ENCODE results near the gene ELL. TPM values are rescaled to one million over a fixed set of nuclear protein-coding genes. Genes with fewer than 3 reads are reported as not detected.

Gene ELL
- total RNA-seq, 1 experiment from 2014 or later = 17.3 TPM

DNA sequence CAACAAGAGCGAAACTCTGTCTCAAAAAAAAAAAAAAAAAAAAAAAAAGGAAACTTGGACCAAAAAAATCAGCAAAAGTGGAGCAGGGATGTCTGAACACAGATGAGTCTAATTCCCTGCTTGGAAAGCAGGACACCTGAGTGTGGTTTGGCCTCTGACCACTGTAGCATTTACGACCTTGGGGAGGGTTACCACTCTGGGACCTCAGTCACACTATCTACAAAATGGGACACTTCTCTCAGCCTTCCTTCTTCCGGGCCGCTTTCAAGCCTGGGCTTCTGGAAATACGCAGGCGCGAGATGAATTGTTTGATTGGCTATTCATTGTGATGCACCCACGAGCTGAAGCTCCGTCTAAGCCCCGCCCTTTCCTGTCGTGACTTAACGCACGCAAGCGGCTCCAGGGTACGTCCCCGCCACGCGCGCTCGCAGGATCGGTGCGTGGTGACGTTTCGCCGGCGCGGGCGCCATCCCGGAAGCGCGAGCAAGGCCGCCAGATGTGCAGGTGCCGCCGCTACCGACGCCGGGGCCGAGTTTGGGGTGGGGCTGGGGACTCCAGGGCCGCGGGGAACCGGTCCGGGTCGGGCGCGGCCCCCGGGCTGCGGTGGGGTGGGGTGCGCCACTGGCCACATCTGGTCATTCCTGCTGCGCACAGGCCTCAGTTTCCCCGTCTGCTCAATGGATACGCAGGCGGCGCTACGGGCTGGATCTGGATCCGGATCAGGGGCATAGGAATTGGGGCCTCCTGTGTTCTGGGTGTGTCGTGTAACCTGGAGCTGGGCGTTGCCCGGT, 35.7 kb upstream of the ELL start, which contains the start of gene KXD1 (continued):
- TF ChIP-seq, protein P1, sequence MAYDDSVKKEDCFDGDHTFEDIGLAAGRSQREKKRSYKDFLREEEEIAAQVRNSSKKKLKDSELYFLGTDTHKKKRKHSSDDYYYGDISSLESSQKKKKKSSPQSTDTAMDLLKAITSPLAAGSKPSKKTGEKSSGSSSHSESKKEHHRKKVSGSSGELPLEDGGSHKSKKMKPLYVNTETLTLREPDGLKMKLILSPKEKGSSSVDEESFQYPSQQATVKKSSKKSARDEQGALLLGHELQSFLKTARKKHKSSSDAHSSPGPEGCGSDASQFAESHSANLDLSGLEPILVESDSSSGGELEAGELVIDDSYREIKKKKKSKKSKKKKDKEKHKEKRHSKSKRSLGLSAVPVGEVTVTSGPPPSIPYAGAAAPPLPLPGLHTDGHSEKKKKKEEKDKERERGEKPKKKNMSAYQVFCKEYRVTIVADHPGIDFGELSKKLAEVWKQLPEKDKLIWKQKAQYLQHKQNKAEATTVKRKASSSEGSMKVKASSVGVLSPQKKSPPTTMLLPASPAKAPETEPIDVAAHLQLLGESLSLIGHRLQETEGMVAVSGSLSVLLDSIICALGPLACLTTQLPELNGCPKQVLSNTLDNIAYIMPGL (CRISPR knock-in tag; IDR thresholded peaks at IDR 0.05) = 0 out of 2 replicates have a peak, but pooled peaks have one; percentile 40
- TF ChIP-seq ZNF416 (CRISPR knock-in tag; IDR thresholded peaks at IDR 0.05) = no peak
- peak; percentile 80; the same call in 1 of the 2 replicates for TF ChIP-seq SP1 (CRISPR knock-in tag; conservative IDR thresholded peaks at IDR 0.05)
- peak; percentile 83; the same call in 1 of the 2 replicates for TF ChIP-seq ETV6 (CRISPR knock-in tag; IDR thresholded peaks at IDR 0.05)
- TF ChIP-seq, protein P2, sequence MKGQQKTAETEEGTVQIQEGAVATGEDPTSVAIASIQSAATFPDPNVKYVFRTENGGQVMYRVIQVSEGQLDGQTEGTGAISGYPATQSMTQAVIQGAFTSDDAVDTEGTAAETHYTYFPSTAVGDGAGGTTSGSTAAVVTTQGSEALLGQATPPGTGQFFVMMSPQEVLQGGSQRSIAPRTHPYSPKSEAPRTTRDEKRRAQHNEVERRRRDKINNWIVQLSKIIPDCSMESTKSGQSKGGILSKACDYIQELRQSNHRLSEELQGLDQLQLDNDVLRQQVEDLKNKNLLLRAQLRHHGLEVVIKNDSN (CRISPR knock-in tag; IDR thresholded peaks at IDR 0.05) = peak; percentile 45; the same call in 1 of the 2 replicates
- peak; percentile 77 for TF ChIP-seq FOXK1 (CRISPR knock-in tag; IDR thresholded peaks at IDR 0.05)
- TF ChIP-seq, protein P3, sequence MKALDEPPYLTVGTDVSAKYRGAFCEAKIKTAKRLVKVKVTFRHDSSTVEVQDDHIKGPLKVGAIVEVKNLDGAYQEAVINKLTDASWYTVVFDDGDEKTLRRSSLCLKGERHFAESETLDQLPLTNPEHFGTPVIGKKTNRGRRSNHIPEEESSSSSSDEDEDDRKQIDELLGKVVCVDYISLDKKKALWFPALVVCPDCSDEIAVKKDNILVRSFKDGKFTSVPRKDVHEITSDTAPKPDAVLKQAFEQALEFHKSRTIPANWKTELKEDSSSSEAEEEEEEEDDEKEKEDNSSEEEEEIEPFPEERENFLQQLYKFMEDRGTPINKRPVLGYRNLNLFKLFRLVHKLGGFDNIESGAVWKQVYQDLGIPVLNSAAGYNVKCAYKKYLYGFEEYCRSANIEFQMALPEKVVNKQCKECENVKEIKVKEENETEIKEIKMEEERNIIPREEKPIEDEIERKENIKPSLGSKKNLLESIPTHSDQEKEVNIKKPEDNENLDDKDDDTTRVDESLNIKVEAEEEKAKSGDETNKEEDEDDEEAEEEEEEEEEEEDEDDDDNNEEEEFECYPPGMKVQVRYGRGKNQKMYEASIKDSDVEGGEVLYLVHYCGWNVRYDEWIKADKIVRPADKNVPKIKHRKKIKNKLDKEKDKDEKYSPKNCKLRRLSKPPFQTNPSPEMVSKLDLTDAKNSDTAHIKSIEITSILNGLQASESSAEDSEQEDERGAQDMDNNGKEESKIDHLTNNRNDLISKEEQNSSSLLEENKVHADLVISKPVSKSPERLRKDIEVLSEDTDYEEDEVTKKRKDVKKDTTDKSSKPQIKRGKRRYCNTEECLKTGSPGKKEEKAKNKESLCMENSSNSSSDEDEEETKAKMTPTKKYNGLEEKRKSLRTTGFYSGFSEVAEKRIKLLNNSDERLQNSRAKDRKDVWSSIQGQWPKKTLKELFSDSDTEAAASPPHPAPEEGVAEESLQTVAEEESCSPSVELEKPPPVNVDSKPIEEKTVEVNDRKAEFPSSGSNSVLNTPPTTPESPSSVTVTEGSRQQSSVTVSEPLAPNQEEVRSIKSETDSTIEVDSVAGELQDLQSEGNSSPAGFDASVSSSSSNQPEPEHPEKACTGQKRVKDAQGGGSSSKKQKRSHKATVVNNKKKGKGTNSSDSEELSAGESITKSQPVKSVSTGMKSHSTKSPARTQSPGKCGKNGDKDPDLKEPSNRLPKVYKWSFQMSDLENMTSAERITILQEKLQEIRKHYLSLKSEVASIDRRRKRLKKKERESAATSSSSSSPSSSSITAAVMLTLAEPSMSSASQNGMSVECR (CRISPR knock-in tag; IDR thresholded peaks at IDR 0.05; ENCODE audit: borderline replicate concordance) = peak; percentile 61; the same call in 1 of the 2 replicates

DNA sequence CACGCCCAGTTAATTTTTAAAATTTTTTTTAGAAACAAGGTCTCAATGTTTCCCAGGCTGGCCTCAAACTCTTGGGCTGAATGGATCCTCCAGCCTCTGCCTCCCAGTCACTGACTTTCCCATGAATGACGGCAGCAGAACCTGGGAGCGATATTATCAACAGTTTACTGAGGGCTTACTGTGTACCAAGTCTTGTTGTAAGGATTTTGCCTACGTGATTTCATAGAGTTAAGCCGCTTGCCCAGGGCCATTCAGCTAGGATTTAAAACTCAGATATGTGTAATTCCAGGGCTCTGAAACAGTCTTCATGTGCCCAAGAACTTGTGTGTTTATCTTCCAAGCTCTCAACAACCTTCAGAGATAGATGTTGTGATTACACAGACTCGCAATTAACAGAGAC, 29.8 kb upstream of the ELL start:
- H3K4me3 Mint-ChIP-seq = no peak overlapping the region
- H3K9me3 Mint-ChIP-seq = no peaks in the 10 kb centered on the region
- peaks cover 6% of the 10 kb centered on the region; the same call in 1 of the 2 replicates for H3K27me3 Mint-ChIP-seq (ENCODE audit: low read depth)
- H3K27ac Mint-ChIP-seq = no peak overlapping the region
- no peaks in the 10 kb centered on the region for H3K4me1 Mint-ChIP-seq
- CTCF ChIA-PET = interaction anchor here (0.6 to 2.0 kb wide), 6 partner anchors 23 to 138 kb away, joined by 3 to 9 read pairs (median 4); no protein-coding TSS in a partner anchor
- no peaks in the 10 kb centered on the region for H3K36me3 Mint-ChIP-seq
- DNase-seq (ENCODE audit: low spot score) = no peak
- POLR2A ChIA-PET = interaction anchor here (0.6 to 0.7 kb wide), 2 partner anchors 11 to 289 kb away, joined by 3 to 4 read pairs; no protein-coding TSS in a partner anchor
- no peak for ATAC-seq
- TF ChIP-seq KAT7 (CRISPR knock-in tag; IDR thresholded peaks at IDR 0.05; ENCODE audit: borderline replicate concordance) (no peak), MXD4 (CRISPR knock-in tag; IDR thresholded peaks at IDR 0.05; ENCODE audit: borderline replicate concordance) (no peak), NFATC4 (CRISPR knock-in tag; IDR thresholded peaks at IDR 0.05) (no peak), JAZF1 (CRISPR knock-in tag; IDR thresholded peaks at IDR 0.05) (no peak), TEAD1 (CRISPR knock-in tag; IDR thresholded peaks at IDR 0.05) (no peak), PRRX2 (CRISPR knock-in tag; IDR thresholded peaks at IDR 0.05) (no peak), ETV6 (CRISPR knock-in tag; IDR thresholded peaks at IDR 0.05) (no peak)
- TF ChIP-seq, protein P4, sequence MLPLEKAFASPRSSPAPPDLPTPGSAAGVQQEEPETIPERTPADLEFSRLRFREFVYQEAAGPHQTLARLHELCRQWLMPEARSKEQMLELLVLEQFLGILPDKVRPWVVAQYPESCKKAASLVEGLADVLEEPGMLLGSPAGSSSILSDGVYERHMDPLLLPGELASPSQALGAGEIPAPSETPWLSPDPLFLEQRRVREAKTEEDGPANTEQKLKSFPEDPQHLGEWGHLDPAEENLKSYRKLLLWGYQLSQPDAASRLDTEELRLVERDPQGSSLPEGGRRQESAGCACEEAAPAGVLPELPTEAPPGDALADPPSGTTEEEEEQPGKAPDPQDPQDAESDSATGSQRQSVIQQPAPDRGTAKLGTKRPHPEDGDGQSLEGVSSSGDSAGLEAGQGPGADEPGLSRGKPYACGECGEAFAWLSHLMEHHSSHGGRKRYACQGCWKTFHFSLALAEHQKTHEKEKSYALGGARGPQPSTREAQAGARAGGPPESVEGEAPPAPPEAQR (CRISPR knock-in tag; IDR thresholded peaks at IDR 0.05) = no peak
- TF ChIP-seq, protein P5, sequence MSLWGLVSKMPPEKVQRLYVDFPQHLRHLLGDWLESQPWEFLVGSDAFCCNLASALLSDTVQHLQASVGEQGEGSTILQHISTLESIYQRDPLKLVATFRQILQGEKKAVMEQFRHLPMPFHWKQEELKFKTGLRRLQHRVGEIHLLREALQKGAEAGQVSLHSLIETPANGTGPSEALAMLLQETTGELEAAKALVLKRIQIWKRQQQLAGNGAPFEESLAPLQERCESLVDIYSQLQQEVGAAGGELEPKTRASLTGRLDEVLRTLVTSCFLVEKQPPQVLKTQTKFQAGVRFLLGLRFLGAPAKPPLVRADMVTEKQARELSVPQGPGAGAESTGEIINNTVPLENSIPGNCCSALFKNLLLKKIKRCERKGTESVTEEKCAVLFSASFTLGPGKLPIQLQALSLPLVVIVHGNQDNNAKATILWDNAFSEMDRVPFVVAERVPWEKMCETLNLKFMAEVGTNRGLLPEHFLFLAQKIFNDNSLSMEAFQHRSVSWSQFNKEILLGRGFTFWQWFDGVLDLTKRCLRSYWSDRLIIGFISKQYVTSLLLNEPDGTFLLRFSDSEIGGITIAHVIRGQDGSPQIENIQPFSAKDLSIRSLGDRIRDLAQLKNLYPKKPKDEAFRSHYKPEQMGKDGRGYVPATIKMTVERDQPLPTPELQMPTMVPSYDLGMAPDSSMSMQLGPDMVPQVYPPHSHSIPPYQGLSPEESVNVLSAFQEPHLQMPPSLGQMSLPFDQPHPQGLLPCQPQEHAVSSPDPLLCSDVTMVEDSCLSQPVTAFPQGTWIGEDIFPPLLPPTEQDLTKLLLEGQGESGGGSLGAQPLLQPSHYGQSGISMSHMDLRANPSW (CRISPR knock-in tag; conservative IDR thresholded peaks at IDR 0.05; ENCODE audit: low read depth) = no peak
- TF ChIP-seq, protein P6, sequence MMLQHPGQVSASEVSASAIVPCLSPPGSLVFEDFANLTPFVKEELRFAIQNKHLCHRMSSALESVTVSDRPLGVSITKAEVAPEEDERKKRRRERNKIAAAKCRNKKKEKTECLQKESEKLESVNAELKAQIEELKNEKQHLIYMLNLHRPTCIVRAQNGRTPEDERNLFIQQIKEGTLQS (CRISPR knock-in tag; conservative IDR thresholded peaks at IDR 0.05) = no peak
- TF ChIP-seq, protein P3 (CRISPR knock-in tag; IDR thresholded peaks at IDR 0.05; ENCODE audit: borderline replicate concordance) = no peak
- TF ChIP-seq, protein P7, sequence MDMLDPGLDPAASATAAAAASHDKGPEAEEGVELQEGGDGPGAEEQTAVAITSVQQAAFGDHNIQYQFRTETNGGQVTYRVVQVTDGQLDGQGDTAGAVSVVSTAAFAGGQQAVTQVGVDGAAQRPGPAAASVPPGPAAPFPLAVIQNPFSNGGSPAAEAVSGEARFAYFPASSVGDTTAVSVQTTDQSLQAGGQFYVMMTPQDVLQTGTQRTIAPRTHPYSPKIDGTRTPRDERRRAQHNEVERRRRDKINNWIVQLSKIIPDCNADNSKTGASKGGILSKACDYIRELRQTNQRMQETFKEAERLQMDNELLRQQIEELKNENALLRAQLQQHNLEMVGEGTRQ (CRISPR knock-in tag; IDR thresholded peaks at IDR 0.05) = no peak
